HG03571 (cell line): ENCODE results near the gene OR1I1.
"Not testable (repeated sequence)": the region's sequence is repeated elsewhere in the genome, so short reads cannot be mapped to it uniquely, and the experiment has no call there.

ENCODE experiments used
- ATAC-seq: cut with Tn5 transposase; IDR thresholded peaks from one replicate; pipeline ENCODE4 v1.9.1; 2021; ENCODE audit not compliant: unreplicated experiment

Gene OR1I1

GRCh38 chr19:15097980-15098379 lies 16.0 kb downstream of the OR1I1 start:
- not testable (repeated sequence) for ATAC-seq

- ATAC-seq: no peak
These were observed 16.4 kb downstream of the OR1I1 start for GRCh38 chr19:15098460-15098859.

- ATAC-seq: no peak
These were observed 17.1 kb downstream of the OR1I1 start for GRCh38 chr19:15099017-15099582.

GRCh38 chr19:15101479-15102082 lies 19.6 kb downstream of the OR1I1 start:
- ATAC-seq: no peak

- ATAC-seq: no peak
These were observed 22.0 kb downstream of the OR1I1 start for GRCh38 chr19:15104003-15104402.

- ATAC-seq: no peak
These were observed 22.4 kb downstream of the OR1I1 start for GRCh38 chr19:15104411-15104810.

- no peak for ATAC-seq
These were observed 23.0 kb downstream of the OR1I1 start for GRCh38 chr19:15105044-15105443.

GRCh38 chr19:15107061-15108010 lies 25.3 kb downstream of the OR1I1 start, which contains the start of gene SYDE1:
TSS of gene SYDE1 (plus strand) at chr19:15107401. CDS start at chr19:15107434, 33 bp downstream.
- no peak for ATAC-seq

GRCh38 chr19:15108145-15108844 lies 26.3 kb downstream of the OR1I1 start:
- no peak for ATAC-seq

- ATAC-seq: no peak
These were observed 27.1 kb downstream of the OR1I1 start for GRCh38 chr19:15108845-15109767.

- ATAC-seq: no peak
These were observed 27.9 kb downstream of the OR1I1 start for GRCh38 chr19:15109768-15110417.

GRCh38 chr19:15110418-15110815 lies 28.4 kb downstream of the OR1I1 start:
- ATAC-seq: no peak

GRCh38 chr19:15111758-15112157 lies 29.7 kb downstream of the OR1I1 start:
- ATAC-seq: no peak

GRCh38 chr19:15112385-15112784 lies 30.4 kb downstream of the OR1I1 start:
- no peak for ATAC-seq

- no peak for ATAC-seq
These were observed 31.5 kb downstream of the OR1I1 start for GRCh38 chr19:15113245-15114152.

- ATAC-seq: no peak
These were observed 32.1 kb downstream of the OR1I1 start for GRCh38 chr19:15114153-15114540.

- ATAC-seq: no peak
These were observed 33.1 kb downstream of the OR1I1 start for GRCh38 chr19:15115080-15115479.

GRCh38 chr19:15115762-15116615 lies 34.0 kb downstream of the OR1I1 start:
- no peak for ATAC-seq
